Esophagus squamous epithelium (tissue), 4 donors: Measurements from ENCODE around the gene ARFGAP1.

ENCODE experiments used
- POLR2A ChIP-seq, 4 donors: fragments of 450-650 bp; IDR thresholded peaks; one replicate each; pipeline ENCODE4 v1.6.1; 2017; ENCODE audit warnings: antibody characterized with exemption in 4 of 4, mild to moderate bottlenecking in 4 of 4, moderate library complexity in 3 of 4
- TF ChIP-seq, protein P1 (sequence below), 6 experiments: fragments of 450-650 bp in 4 of 6; fragments of 200-600 bp in 2 of 6; sonication (generic) in 2 of 6; IDR thresholded peaks; one replicate each; pipeline ENCODE4 v1.5.1; 2016 to 2019; ENCODE audit warnings: antibody characterized with exemption in 6 of 6, mild to moderate bottlenecking in 4 of 6, moderate library complexity in 4 of 6

DNA sequence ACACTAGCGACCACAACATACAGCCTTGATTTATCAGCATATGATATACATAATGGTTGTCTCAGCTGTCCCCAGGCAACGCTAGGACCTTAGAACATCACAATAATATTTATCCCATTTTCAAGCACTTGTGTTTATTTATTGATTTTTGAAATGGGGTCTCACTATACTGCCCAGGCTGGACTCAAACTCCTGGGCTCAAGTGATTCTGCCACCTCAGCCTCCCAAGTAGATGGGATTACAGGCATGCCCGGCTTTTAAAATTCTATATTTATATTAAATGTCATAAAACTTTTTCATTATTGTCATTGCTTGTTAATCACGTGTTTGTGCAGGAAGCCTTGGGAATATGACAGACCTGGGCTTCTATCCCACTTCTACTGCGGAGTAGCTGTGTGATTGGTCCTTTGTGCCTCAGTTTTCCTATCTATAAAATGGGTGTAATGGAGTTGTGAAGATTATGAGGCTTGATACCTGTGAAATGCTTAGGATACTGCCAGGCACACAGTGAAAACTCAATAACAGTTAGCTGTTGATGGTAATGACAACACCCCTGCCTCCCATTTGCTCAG lies 30.6 kb downstream of the ARFGAP1 start:
- TF ChIP-seq, protein P1, sequence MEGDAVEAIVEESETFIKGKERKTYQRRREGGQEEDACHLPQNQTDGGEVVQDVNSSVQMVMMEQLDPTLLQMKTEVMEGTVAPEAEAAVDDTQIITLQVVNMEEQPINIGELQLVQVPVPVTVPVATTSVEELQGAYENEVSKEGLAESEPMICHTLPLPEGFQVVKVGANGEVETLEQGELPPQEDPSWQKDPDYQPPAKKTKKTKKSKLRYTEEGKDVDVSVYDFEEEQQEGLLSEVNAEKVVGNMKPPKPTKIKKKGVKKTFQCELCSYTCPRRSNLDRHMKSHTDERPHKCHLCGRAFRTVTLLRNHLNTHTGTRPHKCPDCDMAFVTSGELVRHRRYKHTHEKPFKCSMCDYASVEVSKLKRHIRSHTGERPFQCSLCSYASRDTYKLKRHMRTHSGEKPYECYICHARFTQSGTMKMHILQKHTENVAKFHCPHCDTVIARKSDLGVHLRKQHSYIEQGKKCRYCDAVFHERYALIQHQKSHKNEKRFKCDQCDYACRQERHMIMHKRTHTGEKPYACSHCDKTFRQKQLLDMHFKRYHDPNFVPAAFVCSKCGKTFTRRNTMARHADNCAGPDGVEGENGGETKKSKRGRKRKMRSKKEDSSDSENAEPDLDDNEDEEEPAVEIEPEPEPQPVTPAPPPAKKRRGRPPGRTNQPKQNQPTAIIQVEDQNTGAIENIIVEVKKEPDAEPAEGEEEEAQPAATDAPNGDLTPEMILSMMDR (IDR thresholded peaks at IDR 0.05), result no peak
- TF ChIP-seq POLR2A (IDR thresholded peaks at IDR 0.05), result no peak
